Neural progenitor cell (in vitro differentiated cells): Measurements from ENCODE around the gene ALK. TPM values are rescaled to one million over a fixed set of nuclear protein-coding genes. Genes with fewer than 3 reads are reported as not detected.

Experiments
- DNase-seq: peaks from one replicate; pipeline ENCODE4 v3.0.0-alpha.2; 2016; ENCODE audit warnings: low spot score
- H2AFZ ChIP-seq: fragments of 200-600 bp; sonication (generic); replicated peaks from 2 replicates; pipeline ENCODE4 v1.6.1; 2016; ENCODE audit warnings: antibody characterized with exemption
- H3F3A ChIP-seq: fragments of 200-600 bp; sonication (generic); 2 replicates; pipeline ENCODE4 v1.6.1; 2016; ENCODE audit warnings: antibody characterized with exemption, low read depth
- H3K27ac ChIP-seq: fragments of 200-600 bp; sonication (generic); 2 replicates; pipeline ENCODE4 v1.5.1; 2016; ENCODE audit warnings: mild to moderate bottlenecking
- H3K27me3 ChIP-seq: fragments of 200-600 bp; sonication (generic); 2 replicates; pipeline ENCODE4 v1.6.1; 2016; ENCODE audit warnings: mild to moderate bottlenecking, moderate library complexity
- H3K36me3 ChIP-seq: fragments of 200-600 bp; sonication (generic); 2 replicates; pipeline ENCODE4 v1.5.1; 2016
- H3K4me1 ChIP-seq: fragments of 200-600 bp; sonication (generic); 2 replicates; pipeline ENCODE4 v1.6.1; 2016; ENCODE audit warnings: mixed run types
- H3K4me2 ChIP-seq: fragments of 200-600 bp; sonication (generic); 2 replicates; pipeline ENCODE4 v1.6.1; 2016
- H3K4me3 ChIP-seq: fragments of 200-600 bp; sonication (generic); 2 replicates; pipeline ENCODE4 v1.5.1; 2016
- H3K79me2 ChIP-seq: fragments of 200-600 bp; sonication (generic); 2 replicates; pipeline ENCODE4 v1.6.1; 2016; ENCODE audit warnings: low read depth
- H3K9ac ChIP-seq: fragments of 200-600 bp; sonication (generic); 2 replicates; pipeline ENCODE4 v1.6.1; 2016
- H3K9me3 ChIP-seq: fragments of 200-600 bp; sonication (generic); 2 replicates; pipeline ENCODE4 v1.5.1; 2016; ENCODE audit warnings: low read depth
- H4K20me1 ChIP-seq: fragments of 200-600 bp; sonication (generic); 2 replicates; pipeline ENCODE4 v1.6.1; 2016; ENCODE audit warnings: low read depth
- H3K27ac Mint-ChIP-seq: 3 replicates; pipeline ENCODE4 v1.8.0; 2021; ENCODE audit warnings: mixed read lengths
- H3K27me3 Mint-ChIP-seq: 2 replicates; pipeline ENCODE4 v1.8.0; 2022; ENCODE audit warnings: low read depth, mild to moderate bottlenecking, inconsistent platforms, moderate library complexity, mixed read lengths; ENCODE audit not compliant: insufficient read depth
- H3K36me3 Mint-ChIP-seq: 3 replicates; pipeline ENCODE4 v1.8.0; 2021; ENCODE audit warnings: mixed read lengths
- H3K4me1 Mint-ChIP-seq: 3 replicates; pipeline ENCODE4 v1.8.0; 2021; ENCODE audit warnings: mixed read lengths
- H3K4me3 Mint-ChIP-seq: 3 replicates; pipeline ENCODE4 v1.8.0; 2021; ENCODE audit warnings: mild to moderate bottlenecking, moderate library complexity, mixed read lengths
- H3K9me3 Mint-ChIP-seq: 3 replicates; pipeline ENCODE4 v1.8.0; 2020; ENCODE audit warnings: mixed read lengths
- EZH2 ChIP-seq: fragments of 200-600 bp; sonication (generic); IDR thresholded peaks from 2 replicates; pipeline ENCODE4 v1.6.1; 2017; ENCODE audit warnings: antibody characterized with exemption, mild to moderate bottlenecking, moderate library complexity
- EZH2phosphoT487 ChIP-seq: fragments of 200-600 bp; sonication (generic); IDR thresholded peaks from 2 replicates; pipeline ENCODE4 v1.6.1; 2017; ENCODE audit warnings: antibody characterized with exemption
- total RNA-seq: library from RNA; depleted of rRNA; stranded (reverse); fragments of >200 nt; gene quantifications from 2 replicates; pipeline ENCODE4 v1.2.3, GENCODE V29; 2015; ENCODE audit warnings: low replicate concordance
- TF ChIP-seq, protein P1 (sequence below): fragments of 200-600 bp; sonication (generic); IDR thresholded peaks from 2 replicates; pipeline ENCODE4 v1.5.1; 2017; ENCODE audit warnings: antibody characterized with exemption, mild to moderate bottlenecking

Gene ALK
- total RNA-seq, 1 donor from 2014 or later, result not detected

GRCh38 chr2:29611850-29612249 is 309.5 kb downstream of the ALK start:
- H3K27me3 ChIP-seq, result no peaks in the 10 kb centered on the region
- no peak overlapping the region for H2AFZ ChIP-seq
- no peak overlapping the region for H3K4me3 ChIP-seq
- no peak overlapping the region for H3K4me2 ChIP-seq
- DNase-seq, result no peak
- H3K27ac Mint-ChIP-seq, result no peak overlapping the region
- no peaks in the 10 kb centered on the region for H4K20me1 ChIP-seq
- H3K4me3 Mint-ChIP-seq, result no peak overlapping the region
- H3F3A ChIP-seq, result no peaks in the 10 kb centered on the region
- no peaks in the 10 kb centered on the region for H3K9me3 Mint-ChIP-seq
- peaks cover 7% of the 10 kb centered on the region for H3K4me1 ChIP-seq
- H3K9ac ChIP-seq, result no peak overlapping the region
- no peaks in the 10 kb centered on the region for H3K9me3 ChIP-seq
- H3K27me3 Mint-ChIP-seq, result peaks cover 3% of the 10 kb centered on the region
- H3K36me3 ChIP-seq, result no peaks in the 10 kb centered on the region
- H3K36me3 Mint-ChIP-seq, result no peaks in the 10 kb centered on the region
- no peak overlapping the region for H3K27ac ChIP-seq
- H3K79me2 ChIP-seq, result no peaks in the 10 kb centered on the region
- TF ChIP-seq EZH2 (no peak), EZH2phosphoT487 (no peak)
- TF ChIP-seq, protein P1, sequence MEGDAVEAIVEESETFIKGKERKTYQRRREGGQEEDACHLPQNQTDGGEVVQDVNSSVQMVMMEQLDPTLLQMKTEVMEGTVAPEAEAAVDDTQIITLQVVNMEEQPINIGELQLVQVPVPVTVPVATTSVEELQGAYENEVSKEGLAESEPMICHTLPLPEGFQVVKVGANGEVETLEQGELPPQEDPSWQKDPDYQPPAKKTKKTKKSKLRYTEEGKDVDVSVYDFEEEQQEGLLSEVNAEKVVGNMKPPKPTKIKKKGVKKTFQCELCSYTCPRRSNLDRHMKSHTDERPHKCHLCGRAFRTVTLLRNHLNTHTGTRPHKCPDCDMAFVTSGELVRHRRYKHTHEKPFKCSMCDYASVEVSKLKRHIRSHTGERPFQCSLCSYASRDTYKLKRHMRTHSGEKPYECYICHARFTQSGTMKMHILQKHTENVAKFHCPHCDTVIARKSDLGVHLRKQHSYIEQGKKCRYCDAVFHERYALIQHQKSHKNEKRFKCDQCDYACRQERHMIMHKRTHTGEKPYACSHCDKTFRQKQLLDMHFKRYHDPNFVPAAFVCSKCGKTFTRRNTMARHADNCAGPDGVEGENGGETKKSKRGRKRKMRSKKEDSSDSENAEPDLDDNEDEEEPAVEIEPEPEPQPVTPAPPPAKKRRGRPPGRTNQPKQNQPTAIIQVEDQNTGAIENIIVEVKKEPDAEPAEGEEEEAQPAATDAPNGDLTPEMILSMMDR, result no peak
- H3K4me1 Mint-ChIP-seq, result peaks cover 21% of the 10 kb centered on the region

- Histone ChIP-seq H3K9me3 (no peaks in the 10 kb centered on the region), H3F3A (no peaks in the 10 kb centered on the region), H3K79me2 (no peaks in the 10 kb centered on the region), H3K36me3 (no peaks in the 10 kb centered on the region), H3K27ac (no peak overlapping the region), H4K20me1 (no peaks in the 10 kb centered on the region), H3K4me1 (peaks cover 6% of the 10 kb centered on the region), H3K9ac (no peak overlapping the region), H3K4me2 (no peak overlapping the region), H3K4me3 (no peak overlapping the region), H2AFZ (no peak overlapping the region), H3K27me3 (no peaks in the 10 kb centered on the region)
- H3K4me1 Mint-ChIP-seq, result peaks cover 15% of the 10 kb centered on the region
- no peaks in the 10 kb centered on the region for H3K36me3 Mint-ChIP-seq
- H3K27me3 Mint-ChIP-seq, result peaks cover 3% of the 10 kb centered on the region
- no peak overlapping the region for H3K27ac Mint-ChIP-seq
- no peak overlapping the region for H3K4me3 Mint-ChIP-seq
- H3K9me3 Mint-ChIP-seq, result no peaks in the 10 kb centered on the region
- TF ChIP-seq EZH2 (no peak), EZH2phosphoT487 (no peak)
- TF ChIP-seq, protein P1, result no peak
- no peak for DNase-seq
Measured at GRCh38 chr2:29611261-29611660, 310.1 kb downstream of the ALK start.

GRCh38 chr2:29610569-29610968 is 310.8 kb downstream of the ALK start:
- no peaks in the 10 kb centered on the region for H3K27me3 ChIP-seq
- no peak overlapping the region for H3K9ac ChIP-seq
- H2AFZ ChIP-seq, result no peak overlapping the region
- peaks cover 10% of the 10 kb centered on the region for H3K4me1 Mint-ChIP-seq
- no peaks in the 10 kb centered on the region for H3K4me1 ChIP-seq
- H3K27ac Mint-ChIP-seq, result no peak overlapping the region
- no peak overlapping the region for H3K4me3 Mint-ChIP-seq
- no peak overlapping the region for H3K4me3 ChIP-seq
- no peak overlapping the region for H3K4me2 ChIP-seq
- TF ChIP-seq, protein P1, result no peak
- TF ChIP-seq EZH2phosphoT487, result no peak
- TF ChIP-seq EZH2, result no peak
- no peaks in the 10 kb centered on the region for H4K20me1 ChIP-seq
- H3K36me3 Mint-ChIP-seq, result no peaks in the 10 kb centered on the region
- H3K9me3 ChIP-seq, result no peaks in the 10 kb centered on the region
- no peaks in the 10 kb centered on the region for H3F3A ChIP-seq
- no peaks in the 10 kb centered on the region for H3K79me2 ChIP-seq
- no peaks in the 10 kb centered on the region for H3K36me3 ChIP-seq
- H3K9me3 Mint-ChIP-seq, result no peaks in the 10 kb centered on the region
- no peak for DNase-seq
- H3K27ac ChIP-seq, result no peak overlapping the region
- H3K27me3 Mint-ChIP-seq, result peaks cover 3% of the 10 kb centered on the region

DNA sequence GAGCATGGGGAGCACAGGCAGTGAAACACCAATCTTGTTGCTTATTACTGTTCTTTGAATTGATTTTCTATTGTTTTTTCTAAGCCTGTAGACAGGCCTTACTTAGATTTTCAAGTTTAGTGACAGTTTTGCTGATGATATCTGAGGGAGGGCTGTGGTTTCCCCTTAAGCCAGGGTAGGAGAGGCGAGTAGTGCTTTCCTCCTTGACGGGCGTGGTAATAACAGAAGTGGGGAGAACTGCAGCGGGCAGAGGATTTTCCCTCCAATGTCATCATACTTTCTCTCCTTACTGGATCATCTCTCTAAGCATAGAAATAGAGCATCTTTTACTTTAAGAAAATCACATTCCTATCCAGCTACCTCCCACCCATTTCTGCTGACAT is 314.4 kb downstream of the ALK start:
- H3K27me3 ChIP-seq, result no peaks in the 10 kb centered on the region
- no peak for DNase-seq
- TF ChIP-seq EZH2phosphoT487 (no peak), EZH2 (no peak)
- TF ChIP-seq, protein P1, result no peak
- H3K36me3 ChIP-seq, result no peaks in the 10 kb centered on the region
- Mint-ChIP-seq H3K4me3 (no peak overlapping the region), H3K9me3 (no peaks in the 10 kb centered on the region), H3K4me1 (peaks cover 2% of the 10 kb centered on the region), H3K27me3 (no peaks in the 10 kb centered on the region), H3K27ac (no peak overlapping the region), H3K36me3 (no peaks in the 10 kb centered on the region)
- H3K27ac ChIP-seq, result no peak overlapping the region
- H4K20me1 ChIP-seq, result no peaks in the 10 kb centered on the region
- no peaks in the 10 kb centered on the region for H3F3A ChIP-seq
- peaks cover 10% of the 10 kb centered on the region for H3K4me1 ChIP-seq
- no peak overlapping the region for H3K4me3 ChIP-seq
- H3K9me3 ChIP-seq, result no peaks in the 10 kb centered on the region
- H3K9ac ChIP-seq, result no peak overlapping the region
- H2AFZ ChIP-seq, result no peak overlapping the region
- no peak overlapping the region for H3K4me2 ChIP-seq
- no peaks in the 10 kb centered on the region for H3K79me2 ChIP-seq
